ENCODE measurements around the gene ZMYM5. TPM values are rescaled to one million over a fixed set of nuclear protein-coding genes. Genes with fewer than 3 reads are reported as not detected.

ZMYM5 gene
- total and polyA plus RNA-seq, 2 of the 4 experiments (the other 2 are of a cell fraction): 7.0 to 10.2 TPM

GRCh38 chr13:19834704-19835103 is 28.7 kb downstream of the ZMYM5 start:
- in situ Hi-C loops (cut with MboI; ENCODE audit: low sequenced_read_pairs) (no loop called here), intact Hi-C loops (cut with micrococcal nuclease) (no loop called here), dilution Hi-C loops (cut with HindIII; ENCODE audit: low sequenced_read_pairs, unreplicated experiment) (no loop called here)
- H2BK15ac ChIP-seq (ENCODE audit: low read depth, low read length): no peak overlapping the region
- no peaks in the 10 kb centered on the region; the same call in none of the 2 replicates for H3K9me1 ChIP-seq (ENCODE audit: insufficient read depth, low read length)
- POLR2A ChIA-PET (ENCODE audit: unreplicated experiment): no interaction called here
- no peak overlapping the region for H2BK5ac ChIP-seq (ENCODE audit: low read depth, low read length, poor library complexity, severe bottlenecking)
- H3K4me2 ChIP-seq (ENCODE audit: low read depth, low read length): no peak overlapping the region
- no peak overlapping the region for H3K4me3 ChIP-seq (ENCODE audit: insufficient read depth, low read depth, low read length)
- H2AK5ac ChIP-seq (ENCODE audit: low read depth, low read length): no peak overlapping the region
- no peaks in the 10 kb centered on the region for H3K27me3 ChIP-seq (ENCODE audit: control insufficient read depth, insufficient read depth, low read length)
- H4K20me1 ChIP-seq (ENCODE audit: insufficient read depth, low read length): peaks cover 13% of the 10 kb centered on the region
- no TSS peak for BruUV-seq (replicated peaks)
- no peak overlapping the region for H3K18ac ChIP-seq (ENCODE audit: low read depth, low read length)
- H3K36me3 ChIP-seq (ENCODE audit: control insufficient read depth, insufficient read depth, low read length): peaks cover 31% of the 10 kb centered on the region
- no peak overlapping the region for H4K5ac ChIP-seq (ENCODE audit: low read depth, low read length)
- no peak overlapping the region for H4K8ac ChIP-seq (ENCODE audit: low read depth in 2 of 2, low read length in 2 of 2)
- no peak overlapping the region for H2BK120ac ChIP-seq (ENCODE audit: low read depth, low read length)
- H3K23ac ChIP-seq (ENCODE audit: low read depth, low read length): no peak overlapping the region
- no peak for ATAC-seq (ENCODE audit: low read depth)
- H3K14ac ChIP-seq (replicated peaks; ENCODE audit: low read depth, low read length): no peak overlapping the region
- no peak overlapping the region for H2AK9ac ChIP-seq (replicated peaks; ENCODE audit: low read depth, low read length, poor library complexity)
- H3K9ac ChIP-seq (ENCODE audit: low read depth, low read length): no peak overlapping the region
- 92% methylated on average over 2 of the region's 4 CpGs; no CpG with 5 or more reads in 1 of the 2 experiments for WGBS, 2 experiments (ENCODE audit: extremely low coverage in 2 of 2, insufficient read length in 1 of 2)
- H3K79me1 ChIP-seq (ENCODE audit: low read depth in 1 of 2, low read length in 2 of 2): peaks cover 0 to 31% of the 10 kb centered on the region in 2 experiments; a peak in 3 of 4 replicates
- no peak overlapping the region for H3K56ac ChIP-seq (ENCODE audit: extremely low read depth, insufficient read depth, low read length)
- no peak overlapping the region for H4K91ac ChIP-seq (ENCODE audit: insufficient read depth, low read depth, low read length)
- H3K4ac ChIP-seq (ENCODE audit: low read depth, low read length): no peak overlapping the region
- no peak for DNase-seq
- H3K4me1 ChIP-seq (ENCODE audit: control insufficient read depth, insufficient read depth, low read length): peaks cover 5% of the 10 kb centered on the region
- TF ChIP-seq CTCF (conservative IDR thresholded peaks at IDR 0.05; ENCODE audit: low read depth, low read length) (no peak), BHLHE40 (IDR thresholded peaks at IDR 0.05; ENCODE audit: low read depth, low read length) (no peak), NFE2L2 (IDR thresholded peaks at IDR 0.05; ENCODE audit: low read depth, low read length) (no peak), RFX5 (IDR thresholded peaks at IDR 0.05; ENCODE audit: low read depth, low read length) (no peak), FOS (IDR thresholded peaks at IDR 0.05; ENCODE audit: low read depth, low read length) (no peak), MXI1 (IDR thresholded peaks at IDR 0.05; ENCODE audit: borderline replicate concordance, low read depth, low read length) (no peak), POLR2A (IDR thresholded peaks at IDR 0.05; ENCODE audit: low read depth, low read length) (no peak), USF2 (IDR thresholded peaks at IDR 0.05; ENCODE audit: low read depth, low read length) (no peak)
- CTCF ChIA-PET: no interaction called here
- H2BK20ac ChIP-seq (ENCODE audit: low read depth, low read length): no peak overlapping the region
- no peak overlapping the region for H3K27ac ChIP-seq (ENCODE audit: insufficient read depth, low read length)
- H3K9me3 ChIP-seq (ENCODE audit: control insufficient read depth, insufficient read depth, low read length): no peaks in the 10 kb centered on the region
- H2AFZ ChIP-seq (replicated peaks; ENCODE audit: low read length, poor library complexity): no peak overlapping the region

Data from IMR-90 (cell line).